ENCODE data around the gene OR56B4.
"Not testable (repeated sequence)": the region's sequence is repeated elsewhere in the genome, so short reads cannot be mapped to it uniquely, and the experiment has no call there.

OR56B4 gene, protein sequence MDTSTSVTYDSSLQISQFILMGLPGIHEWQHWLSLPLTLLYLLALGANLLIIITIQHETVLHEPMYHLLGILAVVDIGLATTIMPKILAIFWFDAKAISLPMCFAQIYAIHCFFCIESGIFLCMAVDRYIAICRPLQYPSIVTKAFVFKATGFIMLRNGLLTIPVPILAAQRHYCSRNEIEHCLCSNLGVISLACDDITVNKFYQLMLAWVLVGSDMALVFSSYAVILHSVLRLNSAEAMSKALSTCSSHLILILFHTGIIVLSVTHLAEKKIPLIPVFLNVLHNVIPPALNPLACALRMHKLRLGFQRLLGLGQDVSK

DNA sequence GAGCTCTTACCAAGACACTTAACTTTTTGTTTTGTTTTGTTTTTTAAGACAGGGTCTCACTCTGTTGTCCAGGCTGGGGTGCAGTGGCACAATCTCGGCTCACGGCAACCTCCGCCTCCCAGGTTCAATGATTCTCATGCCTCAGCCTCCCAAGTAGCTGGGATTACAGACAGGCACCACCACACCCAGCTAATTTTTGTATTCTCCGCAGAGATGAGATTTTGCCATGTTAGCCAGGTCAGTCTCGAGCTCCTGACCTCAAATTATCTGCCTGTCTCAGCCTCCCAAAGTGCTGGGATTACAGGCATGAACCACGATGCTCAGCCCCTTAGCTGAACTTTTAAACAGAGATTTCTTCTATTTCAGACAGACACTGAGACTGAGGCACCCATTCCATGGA lies at the start of gene OR56B4:
TSS of gene OR56B4 (plus strand) at position 301 of the 400 bp plus-strand sequence. CDS start at position 396, 95 bp downstream.
- not testable (repeated sequence) for FAIRE-seq; DNase-seq (ENCODE audit: low spot score)

DNA sequence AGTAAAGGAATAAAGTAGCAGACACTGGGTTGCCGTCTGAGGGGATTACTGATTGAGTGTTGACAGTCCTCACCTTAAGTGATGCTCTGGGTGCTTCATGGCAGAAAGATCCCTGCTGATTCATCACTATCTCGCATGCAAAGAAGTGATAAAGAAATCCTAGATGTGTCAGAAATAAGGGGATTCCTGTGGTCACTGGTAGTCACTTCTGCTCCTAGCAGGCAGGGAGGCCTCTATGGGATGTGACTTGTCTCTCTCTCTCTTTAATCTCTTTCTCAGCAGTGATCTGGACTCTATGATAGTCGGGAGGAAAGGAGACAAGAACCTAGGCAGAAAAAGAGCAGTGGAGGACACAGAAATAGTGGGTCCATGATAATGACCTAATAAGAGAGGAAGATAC lies 46.0 kb upstream of the OR56B4 start:
- DNase-seq (ENCODE audit: low spot score): no peak
- FAIRE-seq: no peak

DNA sequence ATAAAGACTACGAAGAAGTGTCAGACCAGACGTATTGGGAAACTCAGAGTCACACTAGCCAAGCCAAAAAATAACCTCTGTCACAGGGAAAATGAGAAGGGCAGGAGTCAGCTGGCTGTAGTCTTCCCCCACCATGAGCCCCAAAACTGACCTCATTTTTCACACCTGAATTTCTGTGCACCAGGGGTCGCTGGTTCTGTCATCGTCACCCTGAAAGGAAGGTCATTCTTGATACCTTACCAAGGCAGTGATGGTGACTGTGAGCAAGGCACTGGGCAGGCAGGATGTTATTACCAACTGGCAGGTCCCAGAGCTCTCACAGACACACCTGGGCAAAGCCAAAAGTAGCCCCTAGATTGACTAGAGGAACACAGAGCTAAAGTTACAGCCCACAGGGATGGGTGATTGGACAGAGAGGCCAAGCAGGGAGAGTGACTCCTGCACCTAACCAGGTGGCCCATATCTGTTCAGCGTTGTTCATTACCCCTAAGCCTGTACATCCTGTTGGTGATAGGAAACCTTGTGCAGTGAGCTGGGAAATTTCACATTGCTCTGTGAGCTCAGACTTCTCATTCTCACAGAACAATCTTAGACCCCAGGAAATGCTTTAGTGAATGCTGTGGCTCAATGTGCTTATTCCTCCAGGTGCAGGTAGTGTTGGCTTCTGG lies 44.7 kb upstream of the OR56B4 start:
- no peak for FAIRE-seq

DNA sequence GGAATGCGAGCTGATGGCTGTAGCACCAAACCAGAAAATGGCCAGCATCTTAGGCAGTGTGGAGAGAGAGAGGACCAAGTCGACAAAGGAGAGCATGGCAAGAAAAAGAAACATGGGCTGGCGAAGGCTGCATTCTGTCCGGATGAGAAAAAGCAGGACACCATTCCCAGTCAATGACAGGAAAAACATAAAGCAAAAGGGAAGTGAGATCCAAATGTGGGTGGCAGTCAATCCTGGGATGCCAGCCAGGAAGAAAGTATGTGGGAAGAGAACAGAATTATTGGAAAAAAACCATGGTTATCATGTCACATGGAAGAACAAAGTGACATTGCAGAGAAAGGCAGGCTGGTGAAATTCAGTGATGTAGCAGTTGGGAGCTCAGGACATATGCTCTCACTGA lies 40.0 kb upstream of the OR56B4 start:
- no peak for FAIRE-seq

More for the DNA sequence above, 44.7 kb upstream of the OR56B4 start:
- no peak for DNase-seq (ENCODE audit: low spot score)

DNA sequence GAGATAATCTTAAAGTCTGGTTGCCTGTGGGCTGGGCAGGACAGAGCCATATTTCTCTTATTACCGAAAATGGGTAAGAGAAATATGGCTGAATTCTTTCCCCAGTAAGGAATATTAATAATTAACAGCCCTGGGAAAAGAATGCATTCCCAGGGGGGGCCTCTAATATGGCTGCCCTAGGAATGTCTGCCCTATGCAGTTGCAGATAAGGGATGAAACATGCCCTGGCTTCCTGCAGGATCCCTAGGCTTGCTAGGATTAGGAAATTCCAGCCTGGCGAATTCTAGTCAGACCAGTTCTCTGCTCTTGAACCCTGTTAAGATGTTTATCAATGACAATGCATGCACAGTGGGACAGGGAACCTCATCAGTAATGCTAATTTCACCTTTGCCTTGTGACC lies 31.0 kb upstream of the OR56B4 start:
- not testable (repeated sequence) for DNase-seq (ENCODE audit: low spot score); FAIRE-seq

More for the DNA sequence above, 40.0 kb upstream of the OR56B4 start:
- DNase-seq (ENCODE audit: low spot score): no peak

DNA sequence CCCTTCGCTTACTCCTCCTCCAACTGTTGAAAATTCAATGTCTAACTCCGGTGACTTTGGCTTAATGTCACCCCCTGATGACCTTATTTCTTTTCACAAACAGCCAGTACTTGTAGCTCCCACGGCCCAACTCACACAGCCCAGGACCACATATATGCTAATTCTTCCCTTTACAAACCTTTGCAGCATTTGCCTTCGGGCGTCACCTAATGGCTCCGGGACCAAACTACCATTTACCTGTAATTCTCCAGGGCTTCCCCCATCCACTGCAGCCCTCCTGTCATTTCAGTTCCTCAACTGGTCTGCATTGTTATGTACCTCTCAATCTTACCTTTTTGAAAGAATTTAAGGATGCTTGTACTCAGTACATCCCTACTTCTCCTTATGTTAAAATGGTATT lies 29.8 kb upstream of the OR56B4 start:
- DNase-seq (ENCODE audit: low spot score) (no peak), FAIRE-seq (no peak)

DNA sequence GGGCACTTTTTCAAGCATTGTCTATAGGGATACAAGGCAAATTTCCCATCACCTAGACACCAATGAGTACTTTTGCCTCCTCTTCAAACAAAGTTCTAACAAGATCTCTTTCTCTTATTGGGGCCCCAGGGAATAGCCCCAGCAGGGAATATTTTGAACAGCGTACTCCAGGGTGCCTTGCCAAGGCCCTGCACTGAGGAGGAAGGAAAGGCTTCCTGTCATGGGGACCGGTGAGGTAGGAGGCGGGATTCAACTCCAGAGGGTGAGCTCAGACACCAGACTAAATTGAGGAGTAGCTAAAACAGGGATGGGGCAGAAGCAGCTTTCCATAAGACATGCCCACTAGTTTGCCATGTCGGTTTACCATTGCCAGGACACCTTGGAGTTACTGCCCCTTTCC lies 28.0 kb upstream of the OR56B4 start:
- DNase-seq (ENCODE audit: low spot score) (no peak), FAIRE-seq (no peak)

DNA sequence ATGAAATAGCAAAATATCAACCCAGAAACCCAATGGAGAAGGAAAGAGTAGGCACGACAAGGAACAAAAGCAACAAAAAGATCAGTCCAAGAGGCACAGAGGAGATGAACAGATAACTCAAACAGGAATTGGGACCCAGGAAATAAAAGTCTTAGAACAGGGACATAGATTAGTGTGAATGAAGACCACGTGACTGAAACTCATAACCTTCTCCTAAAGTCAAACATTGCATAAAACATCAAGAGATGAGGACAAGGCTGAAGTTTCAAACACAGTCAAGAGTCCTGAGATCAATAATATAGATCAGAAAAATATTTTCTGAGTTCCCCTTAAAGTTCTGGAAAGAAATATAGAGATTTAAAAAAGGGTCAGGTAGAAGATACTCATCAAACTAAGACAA lies 24.4 kb upstream of the OR56B4 start:
- DNase-seq (ENCODE audit: low spot score) (no peak), FAIRE-seq (no peak)

DNA sequence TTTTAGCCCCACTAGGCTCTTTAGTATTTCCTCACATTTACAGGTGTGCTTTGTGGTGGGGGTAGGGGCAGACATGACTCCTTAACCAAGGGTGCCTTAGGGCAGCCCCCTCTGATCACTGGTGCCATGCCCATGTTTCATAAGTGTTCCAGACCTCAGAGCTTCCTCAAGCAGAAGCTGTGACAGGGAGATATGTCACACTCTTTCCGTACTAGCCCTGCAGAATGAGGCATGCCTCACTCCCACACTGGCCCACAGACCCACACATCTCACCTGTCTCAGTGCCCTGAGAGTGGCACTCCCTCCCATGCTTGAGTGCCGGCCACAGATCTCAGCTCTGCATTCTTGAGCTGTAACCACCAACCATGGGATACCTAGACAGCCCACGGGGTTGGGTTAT lies 22.9 kb upstream of the OR56B4 start:
- FAIRE-seq: no peak
- no peak for DNase-seq (ENCODE audit: low spot score)

DNA sequence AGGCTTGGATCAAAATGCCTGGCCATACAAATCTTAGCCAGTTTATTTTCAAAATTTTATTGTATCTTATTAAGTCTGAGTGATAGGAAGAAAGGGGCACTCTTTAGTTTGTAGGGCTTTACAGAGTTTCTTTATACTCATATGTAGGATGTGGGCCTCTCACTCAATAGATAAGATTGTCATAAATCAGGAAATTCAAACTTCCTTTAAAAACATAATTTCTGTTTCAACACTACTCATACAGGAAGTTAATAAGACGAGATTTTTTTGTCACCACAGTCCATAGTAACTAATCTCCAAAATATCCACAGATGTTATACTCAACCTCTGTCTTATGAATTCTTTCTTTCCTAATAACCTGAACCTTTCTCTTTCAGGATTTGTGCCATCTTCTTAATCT lies 13.3 kb upstream of the OR56B4 start:
- DNase-seq (ENCODE audit: low spot score) (no peak), FAIRE-seq (no peak)

DNA sequence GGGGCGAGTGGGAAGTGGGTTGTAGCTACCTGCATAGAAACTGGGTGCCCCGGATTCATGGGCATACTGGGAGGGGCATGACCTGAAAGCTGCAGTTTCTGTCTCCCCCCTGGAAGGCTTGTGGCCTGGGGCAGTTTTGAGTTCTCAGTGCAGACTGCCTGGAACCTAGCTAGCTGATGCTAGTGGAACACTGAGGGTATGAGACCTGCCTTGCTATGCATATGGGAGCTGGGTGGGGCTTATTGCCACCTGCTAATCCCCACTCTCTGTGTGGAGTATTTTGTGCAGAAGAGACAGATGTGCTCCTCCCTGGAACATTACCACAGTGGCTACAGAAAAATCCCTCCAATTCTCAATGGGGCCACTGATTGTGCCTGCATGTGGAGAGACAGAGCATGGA lies 11.7 kb upstream of the OR56B4 start:
- no peak for FAIRE-seq

DNA sequence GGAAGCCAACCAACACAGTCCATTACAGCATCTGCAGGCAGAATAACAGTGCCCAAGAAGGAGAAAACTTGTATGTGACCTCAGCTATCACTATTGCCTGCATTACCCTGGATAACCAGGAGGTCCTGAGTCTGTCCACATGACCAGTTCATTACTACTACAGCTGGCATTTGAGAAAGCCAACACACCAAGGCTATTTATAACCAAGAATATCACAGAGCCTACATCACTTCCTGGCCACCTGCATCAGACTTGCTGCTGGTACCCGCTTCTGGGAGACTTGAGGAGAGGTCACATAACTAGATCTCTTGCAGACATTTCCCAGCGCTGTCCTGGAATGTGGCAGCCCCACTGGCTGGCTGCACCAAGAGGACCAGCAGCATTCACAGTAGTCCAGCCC lies 11.1 kb upstream of the OR56B4 start:
- FAIRE-seq (no peak), DNase-seq (ENCODE audit: low spot score) (no peak)

More for the DNA sequence above, 11.7 kb upstream of the OR56B4 start:
- no peak for DNase-seq (ENCODE audit: low spot score)

DNA sequence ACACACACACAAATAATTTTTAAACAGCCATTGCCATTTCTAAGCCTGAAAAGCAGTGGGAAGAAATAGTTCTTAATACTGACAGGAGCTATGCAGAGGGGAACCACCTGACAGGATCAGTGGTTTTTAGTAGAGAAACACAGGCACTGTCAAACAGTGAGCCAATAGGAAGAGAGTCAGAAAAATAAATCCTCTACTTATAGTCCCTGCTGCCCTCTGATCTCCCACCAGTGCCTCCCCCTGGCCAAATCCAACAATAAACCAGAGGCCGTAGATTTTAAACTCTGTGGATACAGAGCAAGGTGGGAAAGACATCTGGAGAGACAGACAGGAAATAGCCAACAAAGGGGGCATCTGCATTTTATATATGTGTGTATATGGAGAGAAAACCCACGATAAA lies 7.9 kb upstream of the OR56B4 start:
- DNase-seq (ENCODE audit: low spot score) (no peak), FAIRE-seq (no peak)

DNA sequence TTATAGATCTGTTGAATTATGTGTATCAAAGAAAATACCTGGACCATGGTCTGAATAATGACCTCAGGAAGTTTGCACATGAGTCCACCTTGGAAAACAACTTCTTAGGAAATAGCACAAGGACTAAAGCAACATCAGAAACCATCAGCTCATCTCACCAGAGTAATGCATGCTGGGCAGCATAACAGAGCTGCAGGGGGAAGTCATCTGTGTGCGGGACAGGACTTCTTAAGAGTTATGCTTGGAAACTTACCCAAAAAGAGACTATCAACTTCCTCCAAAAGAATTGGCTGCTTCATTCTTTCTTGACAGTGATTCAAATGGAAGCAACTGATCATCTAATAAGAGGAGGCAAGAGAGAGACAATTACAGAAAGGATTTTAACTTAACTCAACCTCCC lies 2.5 kb downstream of the OR56B4 start:
- no peak for DNase-seq (ENCODE audit: low spot score)

DNA sequence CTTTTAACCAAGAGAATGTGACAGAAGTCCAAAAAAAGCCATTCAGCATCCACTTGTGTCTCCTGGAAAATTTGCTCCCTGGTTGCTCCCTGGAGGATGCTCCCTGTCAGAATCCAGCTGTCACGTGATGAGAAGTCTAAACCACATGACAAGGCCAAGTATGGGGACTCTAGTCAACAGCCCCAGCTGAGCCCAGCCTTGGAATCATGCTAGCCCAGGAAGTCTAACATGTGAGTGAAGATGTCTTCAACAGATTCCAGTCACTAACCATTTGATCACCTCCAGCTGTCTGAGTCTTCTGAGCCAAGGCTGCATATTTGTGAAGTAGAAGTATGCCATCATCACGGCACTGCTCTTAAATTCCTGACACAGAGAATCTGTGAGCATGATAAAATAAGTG lies 4.2 kb downstream of the OR56B4 start:
- DNase-seq (ENCODE audit: low spot score) (no peak), FAIRE-seq (no peak)

More for the DNA sequence above, 2.5 kb downstream of the OR56B4 start:
- FAIRE-seq: no peak

DNA sequence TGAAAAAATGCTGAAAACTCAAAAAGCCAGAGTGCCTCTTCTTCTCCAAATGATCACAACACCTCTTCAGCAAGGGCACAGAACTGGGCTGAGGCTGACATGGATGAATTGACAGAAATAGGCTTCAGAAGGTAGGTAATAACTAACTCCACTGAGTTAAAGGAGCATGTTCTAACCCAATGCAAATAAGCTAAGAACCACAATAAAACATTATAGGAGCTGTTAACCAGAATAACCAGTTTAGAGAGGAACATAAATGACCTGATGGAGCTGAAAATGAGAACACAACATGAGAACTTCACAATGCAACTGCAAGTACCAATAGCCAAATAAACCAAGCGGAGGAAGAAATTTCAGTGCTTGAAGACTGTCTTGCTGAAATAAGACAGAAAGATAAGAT lies 9.2 kb downstream of the OR56B4 start:
- FAIRE-seq: no peak
- no peak for DNase-seq (ENCODE audit: low spot score)

DNA sequence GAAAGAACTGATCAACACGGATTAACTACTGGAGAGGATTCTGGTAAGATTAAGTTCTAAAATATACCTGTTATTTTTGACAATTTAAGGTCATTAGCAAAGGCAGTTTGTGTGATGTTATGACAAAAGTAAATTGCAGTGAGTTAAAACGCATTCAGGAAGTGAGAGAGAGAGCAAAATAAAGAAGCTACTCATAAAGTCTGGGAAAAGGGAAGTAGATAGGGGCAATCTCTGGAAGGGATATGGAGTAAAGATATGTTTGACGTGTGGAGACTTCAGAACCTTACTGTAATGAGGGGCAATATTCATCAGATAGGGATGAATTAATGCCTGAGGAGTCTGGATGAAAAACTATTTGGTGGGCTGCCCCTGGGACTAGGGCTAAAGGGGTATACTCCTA lies 16.8 kb downstream of the OR56B4 start:
- FAIRE-seq: no peak
- no peak for DNase-seq (ENCODE audit: low spot score)

DNA sequence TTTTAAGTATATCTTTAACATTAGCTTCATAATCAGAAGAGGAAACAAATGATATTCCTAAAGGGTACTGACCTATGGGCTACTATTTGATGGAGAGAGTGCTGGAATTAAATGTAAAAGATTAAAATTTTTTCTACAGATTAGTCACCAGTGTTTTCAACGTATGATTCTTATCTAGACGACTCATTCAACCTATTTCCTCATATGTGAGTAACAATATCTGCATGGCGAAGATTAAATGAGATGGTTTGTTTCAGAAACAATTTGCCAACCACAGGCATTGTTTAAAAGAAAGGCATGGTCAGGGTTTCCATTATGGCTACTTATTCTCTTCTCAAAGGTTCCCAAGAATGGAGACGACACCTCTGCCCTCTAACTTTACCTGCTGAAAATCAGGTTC lies 20.4 kb downstream of the OR56B4 start:
- FAIRE-seq: no peak
- DNase-seq (ENCODE audit: low spot score): no peak

DNA sequence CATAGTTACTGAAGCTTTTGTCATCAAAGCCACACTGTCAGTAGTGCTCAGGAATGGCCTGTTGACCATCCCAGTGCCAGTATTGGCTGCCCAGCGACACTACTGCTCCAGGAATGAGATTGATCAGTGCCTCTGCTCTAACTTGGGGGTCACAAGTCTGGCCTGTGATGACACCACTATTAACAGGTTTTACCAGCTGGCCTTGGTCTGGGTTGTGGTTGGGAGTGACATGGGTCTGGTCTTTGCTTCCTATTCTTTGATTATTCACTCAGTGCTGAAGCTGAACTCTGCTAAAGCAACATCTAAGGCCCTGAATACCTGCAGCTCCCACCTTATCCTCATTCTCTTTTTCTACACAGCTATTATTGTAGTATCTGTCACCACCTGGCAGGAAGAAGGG lies 21.5 kb downstream of the OR56B4 start:
- FAIRE-seq (no peak), DNase-seq (ENCODE audit: low spot score) (no peak)

DNA sequence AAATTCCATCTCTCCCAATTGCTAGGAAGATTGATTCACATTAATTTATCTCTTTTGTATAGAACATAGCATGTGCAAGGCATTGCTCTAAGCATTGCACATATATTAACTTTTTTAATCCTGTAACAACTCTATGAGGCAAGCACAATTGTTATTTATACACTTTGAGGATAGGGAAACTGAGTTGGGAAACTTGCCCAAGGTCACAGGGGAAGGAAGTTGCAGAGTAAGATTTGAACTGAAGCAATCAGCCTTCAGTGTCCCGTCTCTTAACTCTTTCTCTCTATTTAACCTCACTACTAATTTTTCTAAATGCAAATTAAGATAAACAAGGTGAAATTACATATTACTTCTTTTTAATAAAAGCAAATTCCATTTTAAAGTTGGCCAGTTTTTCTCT lies 22.2 kb downstream of the OR56B4 start:
- no peak for DNase-seq (ENCODE audit: low spot score)
- no peak for FAIRE-seq

DNA sequence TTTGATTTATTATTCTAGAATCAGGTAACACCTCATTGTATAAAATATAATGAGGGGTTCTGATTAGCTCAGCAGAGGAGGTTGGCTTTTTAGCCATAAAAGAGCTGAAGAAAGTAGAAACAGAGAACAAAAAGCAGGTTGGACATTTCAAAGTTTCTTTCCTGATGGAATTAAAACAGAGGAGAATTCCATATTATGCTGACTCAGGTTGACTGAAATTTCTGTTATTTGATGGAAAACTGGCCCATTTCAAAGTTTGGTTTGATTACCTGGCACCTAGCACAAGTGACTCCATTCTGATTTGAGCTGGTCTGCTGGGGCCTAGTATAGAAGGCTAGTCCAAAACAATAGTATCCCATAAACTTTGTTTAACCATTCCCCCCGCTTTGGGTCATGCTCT lies 24.9 kb downstream of the OR56B4 start:
- FAIRE-seq (no peak), DNase-seq (ENCODE audit: low spot score) (no peak)

DNA sequence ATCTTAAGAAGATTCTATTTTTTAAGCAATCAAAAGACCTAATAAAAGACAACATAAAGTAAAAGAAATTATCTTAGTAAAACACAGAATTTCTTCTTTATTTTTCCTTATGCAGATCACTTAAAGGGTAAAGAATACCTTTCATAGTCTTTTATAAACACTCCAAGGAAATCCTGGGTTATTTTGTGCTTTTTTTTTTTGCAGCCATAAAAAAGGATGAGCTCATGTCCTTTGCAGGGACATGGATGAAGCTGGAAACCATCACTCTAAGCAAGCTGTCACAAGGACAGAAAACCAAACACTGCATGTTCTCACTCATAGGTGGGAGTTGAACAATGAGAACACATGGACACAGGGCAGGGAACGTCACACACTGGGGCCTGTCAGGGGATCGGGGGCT lies 28.5 kb downstream of the OR56B4 start:
- FAIRE-seq: not testable (repeated sequence)

DNA sequence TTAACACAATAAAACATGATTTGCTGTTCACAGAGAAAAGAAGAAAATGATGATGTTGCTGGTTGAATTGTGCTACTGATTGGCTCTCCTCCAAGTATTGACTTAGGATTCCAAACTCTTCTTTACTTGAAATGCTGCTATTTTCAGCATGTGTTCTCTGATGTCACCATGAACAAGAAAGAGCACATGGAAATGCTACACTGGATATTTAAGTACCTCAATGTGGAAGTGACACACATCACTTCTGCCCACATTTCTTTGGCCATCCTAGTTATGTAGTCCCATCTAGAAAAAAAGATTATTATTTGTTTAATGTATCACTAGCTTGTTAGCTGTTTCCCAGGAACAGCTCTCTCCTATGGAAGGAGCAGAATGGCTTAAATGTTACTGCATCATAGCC lies 35.5 kb downstream of the OR56B4 start:
- no peak for DNase-seq (ENCODE audit: low spot score)
- no peak for FAIRE-seq

More for the DNA sequence above, 28.5 kb downstream of the OR56B4 start:
- DNase-seq (ENCODE audit: low spot score): not testable (repeated sequence)
